ENCODE results near the gene S100A9.

S100A9 gene

DNA sequence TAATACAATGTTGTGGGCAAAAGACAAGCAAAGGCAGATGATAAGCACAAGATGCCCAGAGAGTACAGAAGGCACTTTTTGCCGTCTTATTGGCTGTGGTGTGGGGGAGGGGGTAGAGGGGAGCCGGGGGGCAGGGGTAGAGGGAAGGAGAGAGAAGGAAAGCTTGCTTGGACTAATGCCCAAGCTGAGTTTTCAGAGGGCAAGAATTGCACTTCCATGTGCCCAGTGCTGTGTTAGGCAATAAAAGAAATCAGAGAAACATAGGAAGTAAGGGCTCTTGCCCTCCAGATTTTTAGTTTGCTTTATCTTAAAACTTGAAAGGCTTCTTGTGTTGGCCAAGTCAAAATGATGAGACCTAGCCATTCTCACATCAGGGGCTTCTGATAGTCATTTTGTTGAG is 9.4 kb downstream of the S100A9 start (continued):
- TF ChIP-seq, protein P1, sequence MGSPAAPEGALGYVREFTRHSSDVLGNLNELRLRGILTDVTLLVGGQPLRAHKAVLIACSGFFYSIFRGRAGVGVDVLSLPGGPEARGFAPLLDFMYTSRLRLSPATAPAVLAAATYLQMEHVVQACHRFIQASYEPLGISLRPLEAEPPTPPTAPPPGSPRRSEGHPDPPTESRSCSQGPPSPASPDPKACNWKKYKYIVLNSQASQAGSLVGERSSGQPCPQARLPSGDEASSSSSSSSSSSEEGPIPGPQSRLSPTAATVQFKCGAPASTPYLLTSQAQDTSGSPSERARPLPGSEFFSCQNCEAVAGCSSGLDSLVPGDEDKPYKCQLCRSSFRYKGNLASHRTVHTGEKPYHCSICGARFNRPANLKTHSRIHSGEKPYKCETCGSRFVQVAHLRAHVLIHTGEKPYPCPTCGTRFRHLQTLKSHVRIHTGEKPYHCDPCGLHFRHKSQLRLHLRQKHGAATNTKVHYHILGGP (tag by site-specific recombination; IDR thresholded peaks at IDR 0.05), result no peak
- no peak for TF ChIP-seq ZNF785 (tag by site-specific recombination; IDR thresholded peaks at IDR 0.05)
- TF ChIP-seq ZNF624 (tag by site-specific recombination; IDR thresholded peaks at IDR 0.05), result no peak
- TF ChIP-seq ZNF560 (tag by site-specific recombination; IDR thresholded peaks at IDR 0.05; ENCODE audit: borderline replicate concordance), result no peak

DNA sequence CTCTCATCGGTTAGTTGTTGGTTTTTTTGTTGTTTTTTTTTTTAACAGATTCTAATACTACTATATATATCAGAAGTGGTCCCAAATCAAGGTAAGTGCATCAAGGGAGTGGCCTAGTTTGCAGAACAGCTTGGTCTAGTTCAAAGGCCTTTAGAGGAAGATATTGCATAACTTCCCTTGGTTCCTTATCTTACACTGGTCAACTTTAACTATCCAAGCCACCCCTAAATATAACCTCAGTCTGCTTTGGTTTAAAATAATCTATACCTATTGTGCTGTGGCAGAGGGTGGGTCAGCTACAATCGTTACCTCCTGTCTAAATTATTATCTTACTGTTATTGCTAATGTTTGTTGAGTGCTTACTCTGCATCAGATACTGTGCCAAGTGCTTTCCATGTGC is 10.8 kb downstream of the S100A9 start:
- Histone ChIP-seq H3K36me3 (ENCODE audit: control insufficient read depth in 2 of 2, insufficient read depth in 1 of 2, low read length in 2 of 2) (no peaks in the 10 kb centered on the region), H3K4me3 (ENCODE audit: low read depth, low read length) (no peak overlapping the region), H3K9me3 (ENCODE audit: control insufficient read depth, insufficient read depth, low read depth, low read length) (no peaks in the 10 kb centered on the region), H3K4me1 (ENCODE audit: control insufficient read depth, insufficient read depth, low read length) (no peaks in the 10 kb centered on the region), H3K27ac (ENCODE audit: extremely low read depth, low read depth, low read length) (no peak overlapping the region)
- POLR2A ChIA-PET, result no interaction called here
- TF ChIP-seq ZNF514 (tag by site-specific recombination; IDR thresholded peaks at IDR 0.05), result no peak
- TF ChIP-seq ZNF701 (tag by site-specific recombination; IDR thresholded peaks at IDR 0.05), result no peak
- no peak for TF ChIP-seq OVOL3 (tag by site-specific recombination; IDR thresholded peaks at IDR 0.05)
- TF ChIP-seq, protein P2, sequence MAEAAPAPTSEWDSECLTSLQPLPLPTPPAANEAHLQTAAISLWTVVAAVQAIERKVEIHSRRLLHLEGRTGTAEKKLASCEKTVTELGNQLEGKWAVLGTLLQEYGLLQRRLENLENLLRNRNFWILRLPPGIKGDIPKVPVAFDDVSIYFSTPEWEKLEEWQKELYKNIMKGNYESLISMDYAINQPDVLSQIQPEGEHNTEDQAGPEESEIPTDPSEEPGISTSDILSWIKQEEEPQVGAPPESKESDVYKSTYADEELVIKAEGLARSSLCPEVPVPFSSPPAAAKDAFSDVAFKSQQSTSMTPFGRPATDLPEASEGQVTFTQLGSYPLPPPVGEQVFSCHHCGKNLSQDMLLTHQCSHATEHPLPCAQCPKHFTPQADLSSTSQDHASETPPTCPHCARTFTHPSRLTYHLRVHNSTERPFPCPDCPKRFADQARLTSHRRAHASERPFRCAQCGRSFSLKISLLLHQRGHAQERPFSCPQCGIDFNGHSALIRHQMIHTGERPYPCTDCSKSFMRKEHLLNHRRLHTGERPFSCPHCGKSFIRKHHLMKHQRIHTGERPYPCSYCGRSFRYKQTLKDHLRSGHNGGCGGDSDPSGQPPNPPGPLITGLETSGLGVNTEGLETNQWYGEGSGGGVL (tag by site-specific recombination; IDR thresholded peaks at IDR 0.05), result no peak
- no peak for TF ChIP-seq ZNF10 (tag by site-specific recombination; IDR thresholded peaks at IDR 0.05)
- CTCF ChIA-PET, result interaction anchor here (2.0 kb wide), 1 partner anchor 16 kb away, joined by 4 read pairs; no protein-coding TSS in a partner anchor

DNA sequence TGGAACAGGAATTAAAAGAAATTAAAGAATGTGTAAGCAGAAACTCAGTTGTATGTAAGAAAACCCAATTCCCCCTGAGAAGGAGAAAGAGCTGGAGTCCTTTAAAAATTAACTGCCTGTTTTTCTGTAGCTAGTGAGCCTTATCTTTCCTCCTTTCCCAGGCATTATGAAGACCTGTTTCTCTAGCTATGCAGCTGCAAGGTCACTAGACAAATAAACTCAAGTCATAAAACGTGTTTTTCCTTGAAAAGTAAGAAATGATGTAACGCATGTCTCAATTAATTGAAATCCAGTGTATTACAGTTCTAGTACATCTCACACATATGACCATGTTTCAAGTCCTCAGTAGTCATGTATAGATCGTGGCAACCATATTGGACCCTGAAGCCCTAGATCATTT is 12.5 kb downstream of the S100A9 start:
- ChIA-PET POLR2A (no interaction called here), CTCF (no interaction called here)
- no peak overlapping the region for H3K27ac ChIP-seq (ENCODE audit: extremely low read depth, low read depth, low read length)
- TF ChIP-seq ZNF560 (tag by site-specific recombination; IDR thresholded peaks at IDR 0.05; ENCODE audit: borderline replicate concordance), result no peak
- TF ChIP-seq ZNF521 (tag by site-specific recombination; IDR thresholded peaks at IDR 0.05), result no peak
- no peaks in the 10 kb centered on the region for H3K4me1 ChIP-seq (ENCODE audit: control insufficient read depth, insufficient read depth, low read length)
- H3K36me3 ChIP-seq (ENCODE audit: control insufficient read depth in 2 of 2, insufficient read depth in 1 of 2, low read length in 2 of 2), result no peaks in the 10 kb centered on the region
- H3K9me3 ChIP-seq (ENCODE audit: control insufficient read depth, insufficient read depth, low read depth, low read length), result no peaks in the 10 kb centered on the region
- no peak overlapping the region for H3K4me3 ChIP-seq (ENCODE audit: low read depth, low read length)

DNA sequence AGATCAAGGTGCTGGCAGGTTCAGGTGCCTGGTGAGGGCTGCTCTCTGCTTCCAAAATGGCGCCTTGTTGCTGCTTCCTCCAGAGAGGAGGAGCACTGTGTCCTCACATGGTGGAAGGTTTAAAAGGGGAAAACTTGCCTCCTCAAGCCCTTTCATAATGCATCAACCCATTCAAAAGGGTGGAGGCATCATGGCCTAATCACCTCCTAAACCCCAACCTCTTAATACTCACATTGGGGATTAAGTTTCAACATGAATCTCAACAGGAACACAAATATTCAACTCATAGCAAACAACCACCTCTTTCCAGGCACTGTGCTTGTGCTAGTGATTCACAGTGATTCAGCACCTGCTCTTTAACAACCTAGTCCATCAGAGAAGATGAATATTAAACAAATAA is 13.6 kb downstream of the S100A9 start:
- ChIA-PET CTCF (no interaction called here), POLR2A (no interaction called here)
- Histone ChIP-seq H3K4me1 (ENCODE audit: control insufficient read depth, insufficient read depth, low read length) (no peaks in the 10 kb centered on the region), H3K4me3 (ENCODE audit: low read depth, low read length) (no peak overlapping the region), H3K9me3 (ENCODE audit: control insufficient read depth, insufficient read depth, low read depth, low read length) (no peaks in the 10 kb centered on the region), H3K27ac (ENCODE audit: extremely low read depth, low read depth, low read length) (no peak overlapping the region), H3K36me3 (ENCODE audit: control insufficient read depth in 2 of 2, insufficient read depth in 1 of 2, low read length in 2 of 2) (no peaks in the 10 kb centered on the region)
- TF ChIP-seq GLIS1 (tag by site-specific recombination; IDR thresholded peaks at IDR 0.05) (no peak), ZNF324 (tag by site-specific recombination; IDR thresholded peaks at IDR 0.05) (no peak), ZFP37 (tag by site-specific recombination; IDR thresholded peaks at IDR 0.05) (no peak), ZNF701 (tag by site-specific recombination; IDR thresholded peaks at IDR 0.05) (no peak), ZNF146 (tag by site-specific recombination; IDR thresholded peaks at IDR 0.05) (no peak), ZBTB21 (tag by site-specific recombination; IDR thresholded peaks at IDR 0.05) (no peak)
- TF ChIP-seq, protein P3, sequence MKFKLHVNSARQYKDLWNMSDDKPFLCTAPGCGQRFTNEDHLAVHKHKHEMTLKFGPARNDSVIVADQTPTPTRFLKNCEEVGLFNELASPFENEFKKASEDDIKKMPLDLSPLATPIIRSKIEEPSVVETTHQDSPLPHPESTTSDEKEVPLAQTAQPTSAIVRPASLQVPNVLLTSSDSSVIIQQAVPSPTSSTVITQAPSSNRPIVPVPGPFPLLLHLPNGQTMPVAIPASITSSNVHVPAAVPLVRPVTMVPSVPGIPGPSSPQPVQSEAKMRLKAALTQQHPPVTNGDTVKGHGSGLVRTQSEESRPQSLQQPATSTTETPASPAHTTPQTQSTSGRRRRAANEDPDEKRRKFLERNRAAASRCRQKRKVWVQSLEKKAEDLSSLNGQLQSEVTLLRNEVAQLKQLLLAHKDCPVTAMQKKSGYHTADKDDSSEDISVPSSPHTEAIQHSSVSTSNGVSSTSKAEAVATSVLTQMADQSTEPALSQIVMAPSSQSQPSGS (tag by site-specific recombination; IDR thresholded peaks at IDR 0.05; ENCODE audit: low read depth), result no peak
- TF ChIP-seq, protein P4, sequence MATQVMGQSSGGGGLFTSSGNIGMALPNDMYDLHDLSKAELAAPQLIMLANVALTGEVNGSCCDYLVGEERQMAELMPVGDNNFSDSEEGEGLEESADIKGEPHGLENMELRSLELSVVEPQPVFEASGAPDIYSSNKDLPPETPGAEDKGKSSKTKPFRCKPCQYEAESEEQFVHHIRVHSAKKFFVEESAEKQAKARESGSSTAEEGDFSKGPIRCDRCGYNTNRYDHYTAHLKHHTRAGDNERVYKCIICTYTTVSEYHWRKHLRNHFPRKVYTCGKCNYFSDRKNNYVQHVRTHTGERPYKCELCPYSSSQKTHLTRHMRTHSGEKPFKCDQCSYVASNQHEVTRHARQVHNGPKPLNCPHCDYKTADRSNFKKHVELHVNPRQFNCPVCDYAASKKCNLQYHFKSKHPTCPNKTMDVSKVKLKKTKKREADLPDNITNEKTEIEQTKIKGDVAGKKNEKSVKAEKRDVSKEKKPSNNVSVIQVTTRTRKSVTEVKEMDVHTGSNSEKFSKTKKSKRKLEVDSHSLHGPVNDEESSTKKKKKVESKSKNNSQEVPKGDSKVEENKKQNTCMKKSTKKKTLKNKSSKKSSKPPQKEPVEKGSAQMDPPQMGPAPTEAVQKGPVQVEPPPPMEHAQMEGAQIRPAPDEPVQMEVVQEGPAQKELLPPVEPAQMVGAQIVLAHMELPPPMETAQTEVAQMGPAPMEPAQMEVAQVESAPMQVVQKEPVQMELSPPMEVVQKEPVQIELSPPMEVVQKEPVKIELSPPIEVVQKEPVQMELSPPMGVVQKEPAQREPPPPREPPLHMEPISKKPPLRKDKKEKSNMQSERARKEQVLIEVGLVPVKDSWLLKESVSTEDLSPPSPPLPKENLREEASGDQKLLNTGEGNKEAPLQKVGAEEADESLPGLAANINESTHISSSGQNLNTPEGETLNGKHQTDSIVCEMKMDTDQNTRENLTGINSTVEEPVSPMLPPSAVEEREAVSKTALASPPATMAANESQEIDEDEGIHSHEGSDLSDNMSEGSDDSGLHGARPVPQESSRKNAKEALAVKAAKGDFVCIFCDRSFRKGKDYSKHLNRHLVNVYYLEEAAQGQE (tag by site-specific recombination; IDR thresholded peaks at IDR 0.05), result no peak
- TF ChIP-seq, protein P5, sequence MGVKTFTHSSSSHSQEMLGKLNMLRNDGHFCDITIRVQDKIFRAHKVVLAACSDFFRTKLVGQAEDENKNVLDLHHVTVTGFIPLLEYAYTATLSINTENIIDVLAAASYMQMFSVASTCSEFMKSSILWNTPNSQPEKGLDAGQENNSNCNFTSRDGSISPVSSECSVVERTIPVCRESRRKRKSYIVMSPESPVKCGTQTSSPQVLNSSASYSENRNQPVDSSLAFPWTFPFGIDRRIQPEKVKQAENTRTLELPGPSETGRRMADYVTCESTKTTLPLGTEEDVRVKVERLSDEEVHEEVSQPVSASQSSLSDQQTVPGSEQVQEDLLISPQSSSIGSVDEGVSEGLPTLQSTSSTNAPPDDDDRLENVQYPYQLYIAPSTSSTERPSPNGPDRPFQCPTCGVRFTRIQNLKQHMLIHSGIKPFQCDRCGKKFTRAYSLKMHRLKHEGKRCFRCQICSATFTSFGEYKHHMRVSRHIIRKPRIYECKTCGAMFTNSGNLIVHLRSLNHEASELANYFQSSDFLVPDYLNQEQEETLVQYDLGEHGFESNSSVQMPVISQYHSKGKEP (tag by site-specific recombination; IDR thresholded peaks at IDR 0.05), result no peak
- TF ChIP-seq, protein P6, sequence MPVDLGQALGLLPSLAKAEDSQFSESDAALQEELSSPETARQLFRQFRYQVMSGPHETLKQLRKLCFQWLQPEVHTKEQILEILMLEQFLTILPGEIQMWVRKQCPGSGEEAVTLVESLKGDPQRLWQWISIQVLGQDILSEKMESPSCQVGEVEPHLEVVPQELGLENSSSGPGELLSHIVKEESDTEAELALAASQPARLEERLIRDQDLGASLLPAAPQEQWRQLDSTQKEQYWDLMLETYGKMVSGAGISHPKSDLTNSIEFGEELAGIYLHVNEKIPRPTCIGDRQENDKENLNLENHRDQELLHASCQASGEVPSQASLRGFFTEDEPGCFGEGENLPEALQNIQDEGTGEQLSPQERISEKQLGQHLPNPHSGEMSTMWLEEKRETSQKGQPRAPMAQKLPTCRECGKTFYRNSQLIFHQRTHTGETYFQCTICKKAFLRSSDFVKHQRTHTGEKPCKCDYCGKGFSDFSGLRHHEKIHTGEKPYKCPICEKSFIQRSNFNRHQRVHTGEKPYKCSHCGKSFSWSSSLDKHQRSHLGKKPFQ (tag by site-specific recombination; IDR thresholded peaks at IDR 0.05), result no peak
